RWPE1 (cell line): ENCODE measurements around the gene RACGAP1.

Source experiments
- CTCF ChIA-PET: fragments of 350-600 bp; sonication (Branson Sonifier 250); formaldehyde crosslinking; extraction: SDS; loops from one replicate; lab custom pipeline; 2021; lab: Yijun Ruan, JAX
- POLR2A ChIA-PET: fragments of 400-600 bp; formaldehyde crosslinking; extraction: SDS; loops from one replicate; lab custom pipeline; 2020; ENCODE audit warnings: antibody characterized with exemption; ENCODE audit not compliant: low non-redundant PET; lab: Yijun Ruan, JAX
- DNase-seq: peaks from one replicate; pipeline ENCODE4 v3.0.0; 2012; ENCODE audit warnings: low spot score
- H3K27ac ChIP-seq: fragments of 450-650 bp; 2 replicates; pipeline ENCODE4 v1.5.1; 2017
- TF ChIP-seq, protein P1 (sequence below): fragments of 450-650 bp; conservative IDR thresholded peaks from 2 replicates; pipeline ENCODE4 v1.5.1; 2017; ENCODE audit warnings: low read depth, mild to moderate bottlenecking

The RACGAP1 gene

DNA sequence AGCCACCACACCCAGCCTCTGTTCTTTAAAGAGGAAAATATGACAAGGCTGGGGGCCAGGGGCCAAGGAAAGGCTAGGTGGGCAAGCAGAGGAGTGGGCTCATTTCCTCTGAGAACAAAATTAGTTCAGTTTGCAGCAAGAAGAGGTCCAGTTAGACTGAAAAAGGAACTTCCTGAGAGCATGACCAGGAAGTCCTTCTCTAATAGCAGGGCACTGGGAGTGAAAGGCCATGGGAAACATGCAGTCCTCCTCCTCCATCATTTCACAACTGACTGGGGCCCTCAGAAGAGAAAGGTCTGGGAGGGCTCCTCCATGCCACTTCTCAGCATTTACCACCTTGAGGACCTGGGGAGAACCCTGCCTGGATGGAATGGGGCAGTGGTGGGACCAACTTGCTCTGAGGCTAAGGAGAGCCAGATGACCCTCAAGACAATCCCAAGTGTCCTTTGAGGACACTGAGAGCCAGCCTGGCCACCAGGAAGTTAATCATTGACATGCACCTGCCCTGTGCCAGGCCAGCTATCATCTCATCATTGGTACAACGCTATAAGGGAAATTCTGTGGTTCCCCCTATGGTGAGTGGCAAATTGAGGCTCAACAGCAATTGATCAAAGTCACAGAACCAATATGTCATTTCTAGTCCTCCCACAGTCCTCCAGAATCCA, 72.8 kb downstream of the RACGAP1 start:
- DNase-seq, result no peak

DNA sequence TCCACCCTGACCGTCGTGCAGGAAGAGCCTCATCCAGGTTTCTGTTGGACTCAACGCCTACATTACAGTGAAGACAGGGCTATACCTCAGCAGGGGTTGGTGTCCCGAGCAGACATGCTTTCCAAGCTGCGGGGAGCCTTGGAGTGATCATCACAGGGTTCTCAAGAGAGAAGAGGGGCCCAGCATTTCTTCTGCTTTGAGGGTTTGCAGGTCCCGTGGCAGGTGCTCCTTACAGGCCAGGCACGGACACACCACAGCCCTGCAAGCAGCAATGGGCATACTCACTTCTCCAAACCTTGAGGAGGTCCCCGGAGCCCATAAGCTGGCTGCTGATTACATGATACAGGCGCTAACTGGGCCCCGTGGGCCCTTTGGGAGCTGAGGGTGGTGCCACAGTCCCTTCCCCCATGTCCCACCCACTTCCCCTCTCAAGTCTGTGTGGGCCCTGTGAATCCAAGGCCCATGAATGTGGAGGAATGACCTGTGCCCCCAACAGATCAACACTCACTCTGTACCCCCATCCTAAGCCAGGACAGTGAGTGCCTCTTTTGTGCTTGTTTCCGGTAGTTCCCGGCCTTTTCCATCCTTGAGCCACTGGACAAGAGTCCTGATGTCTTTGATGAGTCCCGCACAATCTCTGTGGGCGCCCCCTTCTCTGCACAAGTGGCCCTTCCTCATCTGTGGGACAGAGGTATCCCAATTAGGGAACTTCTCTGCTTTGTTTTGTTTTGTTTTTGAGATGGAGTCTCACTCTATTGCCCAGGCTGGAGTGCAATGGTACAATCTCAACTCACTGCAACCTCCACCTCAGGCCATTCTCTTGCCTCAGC, 73.7 kb downstream of the RACGAP1 start:
- TF ChIP-seq, protein P1, sequence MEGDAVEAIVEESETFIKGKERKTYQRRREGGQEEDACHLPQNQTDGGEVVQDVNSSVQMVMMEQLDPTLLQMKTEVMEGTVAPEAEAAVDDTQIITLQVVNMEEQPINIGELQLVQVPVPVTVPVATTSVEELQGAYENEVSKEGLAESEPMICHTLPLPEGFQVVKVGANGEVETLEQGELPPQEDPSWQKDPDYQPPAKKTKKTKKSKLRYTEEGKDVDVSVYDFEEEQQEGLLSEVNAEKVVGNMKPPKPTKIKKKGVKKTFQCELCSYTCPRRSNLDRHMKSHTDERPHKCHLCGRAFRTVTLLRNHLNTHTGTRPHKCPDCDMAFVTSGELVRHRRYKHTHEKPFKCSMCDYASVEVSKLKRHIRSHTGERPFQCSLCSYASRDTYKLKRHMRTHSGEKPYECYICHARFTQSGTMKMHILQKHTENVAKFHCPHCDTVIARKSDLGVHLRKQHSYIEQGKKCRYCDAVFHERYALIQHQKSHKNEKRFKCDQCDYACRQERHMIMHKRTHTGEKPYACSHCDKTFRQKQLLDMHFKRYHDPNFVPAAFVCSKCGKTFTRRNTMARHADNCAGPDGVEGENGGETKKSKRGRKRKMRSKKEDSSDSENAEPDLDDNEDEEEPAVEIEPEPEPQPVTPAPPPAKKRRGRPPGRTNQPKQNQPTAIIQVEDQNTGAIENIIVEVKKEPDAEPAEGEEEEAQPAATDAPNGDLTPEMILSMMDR, result no peak
- POLR2A ChIA-PET, result interaction anchor here (0.6 kb wide), 1 partner anchor 11 kb away, joined by 3 read pairs; no protein-coding TSS in a partner anchor
- no peak for DNase-seq
- H3K27ac ChIP-seq, result no peak overlapping the region
- CTCF ChIA-PET, result no interaction called here

More for the DNA sequence above, 72.8 kb downstream of the RACGAP1 start:
- no peak overlapping the region for H3K27ac ChIP-seq
- ChIA-PET POLR2A (no interaction called here), CTCF (no interaction called here)
- TF ChIP-seq, protein P1, result no peak

- DNase-seq, result no peak
- H3K27ac ChIP-seq, result no peak within 1 kb of the TSS
- ChIA-PET POLR2A (no interaction called here), CTCF (interaction anchor here (0.5 to 1.1 kb wide), 4 partner anchors 83 to 213 kb away, joined by 3 to 5 read pairs (median 4); no protein-coding TSS in a partner anchor)
- TF ChIP-seq, protein P1, result no peak
Observed at GRCh38 chr12:49950273-49951251, 74.7 kb downstream of the RACGAP1 start, which contains the start of gene AQP2. AQP2 (plus strand) TSS chr12:49950737; CDS start chr12:49950831, 94 bp downstream.

GRCh38 chr12:49949866-49950265, 75.4 kb downstream of the RACGAP1 start:
- no peak for DNase-seq
- TF ChIP-seq, protein P1, result no peak
- CTCF ChIA-PET, result interaction anchor here (1.0 to 1.1 kb wide), 2 partner anchors 82 to 120 kb away, joined by 3 to 4 read pairs; no protein-coding TSS in a partner anchor
- POLR2A ChIA-PET, result no interaction called here
- no peak overlapping the region for H3K27ac ChIP-seq

GRCh38 chr12:49948866-49949845, 76.1 kb downstream of the RACGAP1 start:
- POLR2A ChIA-PET, result no interaction called here

More at GRCh38 chr12:49948866-49949845, 76.1 kb downstream of the RACGAP1 start:
- TF ChIP-seq, protein P1, result no peak
- CTCF ChIA-PET, result interaction anchor here (1.0 kb wide), 1 partner anchor 82 kb away, joined by 4 read pairs; no protein-coding TSS in a partner anchor
- H3K27ac ChIP-seq, result no peak overlapping the region
- no peak for DNase-seq
